ENCODE data around the gene SLC22A16.

- TF ChIP-seq CTCF (conservative IDR thresholded peaks at IDR 0.05) (no peak), EZH2 (IDR thresholded peaks at IDR 0.05; ENCODE audit: low read depth) (no peak)
Observed at GRCh38 chr6:110394409-110394808, 82.0 kb downstream of the SLC22A16 start.

Measured in PC-9 (cell line).